ENCODE measurements around the gene COL4A1.

COL4A1 gene

DNA sequence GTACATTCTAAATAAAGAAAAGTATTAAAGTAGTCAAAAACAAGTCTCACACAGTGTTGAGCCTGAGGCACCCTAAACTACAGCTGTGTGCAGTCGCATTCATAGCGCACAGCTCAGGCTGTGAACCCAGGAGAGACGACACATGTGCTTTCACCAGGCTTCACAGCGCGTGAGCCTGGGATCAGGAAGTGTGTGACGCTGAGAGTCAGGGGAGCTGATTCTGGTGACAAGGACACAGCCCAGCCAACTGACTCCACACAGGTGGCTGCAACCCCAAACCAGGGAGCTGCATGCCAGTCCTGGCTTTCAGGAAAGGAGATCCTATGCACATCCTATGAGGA, 41.6 kb downstream of the COL4A1 start:
- Histone ChIP-seq H3K36me3 (ENCODE audit: control insufficient read depth in 2 of 2, insufficient read depth in 2 of 2, low read length in 2 of 2) (no peaks in the 10 kb centered on the region), H3K9me3 (ENCODE audit: control insufficient read depth in 2 of 2, low read length in 2 of 2) (no peaks in the 10 kb centered on the region), H3K27ac (ENCODE audit: low read length) (peak overlapping the region; percentile 2), H3K9ac (ENCODE audit: low read length in 2 of 2) (no peak overlapping the region), H3K27me3 (ENCODE audit: control insufficient read depth in 1 of 2, insufficient read depth in 2 of 2, low read length in 2 of 2) (no peaks in the 10 kb centered on the region), H3K4me1 (ENCODE audit: control insufficient read depth, insufficient read depth, low read length) (peaks cover 59% of the 10 kb centered on the region), H3K4me3 (ENCODE audit: low read length in 2 of 2) (no peak overlapping the region)

DNA sequence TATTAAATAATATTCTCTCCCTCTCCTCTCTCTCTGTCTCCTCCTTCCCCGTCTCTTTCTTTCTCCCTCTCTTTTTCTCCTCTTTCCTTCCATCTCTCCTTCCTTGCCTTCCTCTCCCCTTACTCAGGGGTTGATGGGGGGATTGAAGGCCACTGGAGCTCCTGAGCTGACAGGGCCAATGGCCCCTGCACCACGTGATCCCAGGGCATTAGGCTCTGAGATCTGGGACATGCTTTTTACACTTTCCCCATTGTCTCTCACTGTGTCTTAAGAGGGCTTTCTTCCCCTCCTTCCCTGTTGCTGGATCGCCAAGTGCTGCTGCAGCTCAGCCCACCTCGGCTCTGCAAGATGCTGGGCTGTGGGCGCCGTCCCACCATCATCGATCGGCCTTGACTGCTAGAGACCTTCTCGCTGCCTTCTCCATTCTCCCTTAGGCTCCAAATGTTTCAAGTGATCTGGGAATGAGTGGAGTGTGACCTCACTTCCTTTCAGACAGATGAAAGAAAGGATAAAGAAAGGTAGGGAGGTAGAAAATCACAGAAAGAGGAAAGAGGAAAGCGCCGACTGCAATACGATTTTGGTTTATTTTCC, 42.2 kb downstream of the COL4A1 start:
- Histone ChIP-seq H3K9me3 (ENCODE audit: control insufficient read depth in 2 of 2, low read length in 2 of 2) (no peaks in the 10 kb centered on the region), H3K4me1 (ENCODE audit: control insufficient read depth, insufficient read depth, low read length) (peaks cover 58% of the 10 kb centered on the region), H3K27ac (ENCODE audit: low read length) (peak overlapping the region; percentile 2), H3K4me3 (ENCODE audit: low read length in 2 of 2) (no peak overlapping the region), H3K27me3 (ENCODE audit: control insufficient read depth in 1 of 2, insufficient read depth in 2 of 2, low read length in 2 of 2) (no peaks in the 10 kb centered on the region), H3K36me3 (ENCODE audit: control insufficient read depth in 2 of 2, insufficient read depth in 2 of 2, low read length in 2 of 2) (no peaks in the 10 kb centered on the region), H3K9ac (ENCODE audit: low read length in 2 of 2) (peak overlapping the region in 1 of 2 donors; percentile 24)

DNA sequence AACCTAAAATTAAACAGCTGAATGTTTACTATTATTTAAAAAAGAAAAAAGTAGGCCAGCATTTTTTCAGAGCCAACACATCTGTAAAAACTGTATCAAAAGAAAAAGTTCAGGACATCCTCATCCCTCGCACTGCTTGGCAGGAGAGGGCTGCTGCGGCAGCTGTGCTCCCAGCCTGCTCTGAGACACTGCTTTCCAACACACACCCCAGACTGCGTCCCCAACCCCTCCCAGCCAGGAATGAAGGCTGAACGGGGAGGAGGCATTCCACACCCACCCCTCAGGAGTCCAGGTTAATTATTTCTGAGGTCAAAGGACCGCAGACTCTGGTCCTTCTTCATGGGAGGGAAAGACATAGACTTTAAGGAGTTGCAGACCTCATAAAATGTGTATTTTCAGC, 43.1 kb downstream of the COL4A1 start:
- no peak overlapping the region for H3K9ac ChIP-seq (ENCODE audit: low read length in 2 of 2)
- H3K4me1 ChIP-seq (ENCODE audit: control insufficient read depth, insufficient read depth, low read length) = peaks cover 62% of the 10 kb centered on the region
- no peaks in the 10 kb centered on the region for H3K9me3 ChIP-seq (ENCODE audit: control insufficient read depth in 2 of 2, low read length in 2 of 2)
- H3K27ac ChIP-seq (ENCODE audit: low read length) = peak overlapping the region; percentile 2
- no peaks in the 10 kb centered on the region for H3K27me3 ChIP-seq (ENCODE audit: control insufficient read depth in 1 of 2, insufficient read depth in 2 of 2, low read length in 2 of 2)
- no peak overlapping the region for H3K4me3 ChIP-seq (ENCODE audit: low read length in 2 of 2)
- no peaks in the 10 kb centered on the region for H3K36me3 ChIP-seq (ENCODE audit: control insufficient read depth in 2 of 2, insufficient read depth in 2 of 2, low read length in 2 of 2)

DNA sequence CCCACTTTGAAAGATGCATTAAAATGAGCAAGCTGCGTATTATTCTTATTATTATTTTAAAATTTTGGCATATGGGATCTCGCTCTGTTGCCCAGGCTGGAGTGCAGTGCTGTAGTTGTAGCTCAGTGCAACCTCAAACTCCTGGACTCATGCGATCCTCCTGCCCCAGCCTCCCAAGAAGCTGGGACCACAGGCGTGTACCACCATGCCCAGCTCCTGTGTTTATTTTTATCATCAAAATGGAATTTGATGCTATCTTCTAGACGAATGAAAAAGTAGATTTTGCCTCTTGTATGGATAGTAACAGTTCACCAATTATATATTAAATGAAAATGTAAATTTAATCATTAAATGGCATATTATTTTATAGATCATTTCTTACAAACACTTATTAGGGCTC, 43.6 kb downstream of the COL4A1 start:
- H3K9ac ChIP-seq (ENCODE audit: low read length in 2 of 2) = no peak overlapping the region
- H3K27ac ChIP-seq (ENCODE audit: low read length) = no peak overlapping the region
- H3K9me3 ChIP-seq (ENCODE audit: control insufficient read depth in 2 of 2, low read length in 2 of 2) = no peaks in the 10 kb centered on the region
- peaks cover 58% of the 10 kb centered on the region for H3K4me1 ChIP-seq (ENCODE audit: control insufficient read depth, insufficient read depth, low read length)
- H3K36me3 ChIP-seq (ENCODE audit: control insufficient read depth in 2 of 2, insufficient read depth in 2 of 2, low read length in 2 of 2) = no peaks in the 10 kb centered on the region
- no peak overlapping the region for H3K4me3 ChIP-seq (ENCODE audit: low read length in 2 of 2)
- no peaks in the 10 kb centered on the region for H3K27me3 ChIP-seq (ENCODE audit: control insufficient read depth in 1 of 2, insufficient read depth in 2 of 2, low read length in 2 of 2)

DNA sequence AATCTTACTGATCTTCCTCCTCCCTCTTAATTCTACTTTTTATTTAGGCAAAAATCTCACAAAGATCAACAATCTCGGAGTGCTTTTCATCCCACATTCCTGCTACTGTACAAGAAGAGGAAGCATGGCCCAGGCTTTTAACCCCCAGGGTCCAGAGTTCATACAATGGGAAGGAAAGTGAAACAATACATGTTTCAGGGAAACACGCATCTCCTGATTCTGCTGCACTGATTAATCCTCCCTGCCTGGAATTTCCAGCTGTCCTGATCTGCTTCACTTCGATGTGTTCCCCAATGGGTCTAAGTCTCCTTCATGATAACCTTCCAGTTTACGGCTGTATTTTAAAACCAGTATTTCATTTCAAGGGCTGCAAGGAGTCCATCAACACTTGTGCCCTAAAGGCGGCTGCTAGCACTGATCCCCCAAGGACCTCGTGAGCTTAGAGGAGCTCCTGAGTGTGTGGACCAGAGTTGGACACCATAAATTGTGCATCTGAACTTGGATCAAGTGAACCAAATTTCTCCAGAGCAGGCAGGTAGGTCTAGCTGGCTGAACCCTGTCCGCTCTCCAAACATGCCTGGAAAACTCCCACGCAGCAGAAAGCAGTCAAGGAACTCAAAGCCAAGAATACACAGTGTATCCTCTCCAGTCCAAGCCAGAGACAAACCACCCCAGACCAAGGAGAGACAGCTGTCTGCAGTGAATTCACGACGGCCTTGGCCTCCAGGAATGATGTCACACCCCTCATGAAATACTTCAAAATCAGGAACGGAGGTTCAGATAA, 44.3 kb downstream of the COL4A1 start:
- H3K9me3 ChIP-seq (ENCODE audit: control insufficient read depth in 2 of 2, low read length in 2 of 2) = no peaks in the 10 kb centered on the region
- no peaks in the 10 kb centered on the region for H3K36me3 ChIP-seq (ENCODE audit: control insufficient read depth in 2 of 2, insufficient read depth in 2 of 2, low read length in 2 of 2)
- H3K27ac ChIP-seq (ENCODE audit: low read length) = peak overlapping the region; percentile 67
- H3K9ac ChIP-seq (ENCODE audit: low read length in 2 of 2) = peak overlapping the region in 1 of 2 donors; percentile 36
- H3K4me3 ChIP-seq (ENCODE audit: low read length in 2 of 2) = peak overlapping the region in 1 of 2 donors; percentile 59
- peaks cover 51% of the 10 kb centered on the region for H3K4me1 ChIP-seq (ENCODE audit: control insufficient read depth, insufficient read depth, low read length)
- no peaks in the 10 kb centered on the region for H3K27me3 ChIP-seq (ENCODE audit: control insufficient read depth in 1 of 2, insufficient read depth in 2 of 2, low read length in 2 of 2)

DNA sequence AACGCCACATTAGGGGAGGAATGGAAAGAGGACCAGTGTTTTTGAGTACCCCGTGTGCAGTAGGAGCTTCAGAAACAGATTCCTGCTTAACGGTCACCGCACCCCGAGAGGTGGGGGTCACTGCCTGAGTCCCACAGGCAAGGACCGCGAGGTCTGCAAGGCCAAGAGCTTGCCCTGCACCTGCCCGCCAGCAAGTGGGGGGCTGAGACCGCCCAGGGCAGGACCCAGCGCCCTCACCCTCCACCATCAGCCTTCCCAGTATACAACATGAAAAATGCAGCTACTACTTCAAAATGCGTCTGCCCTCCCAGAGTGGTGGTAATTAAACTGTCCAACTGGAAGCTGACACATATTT, 44.9 kb downstream of the COL4A1 start:
- Histone ChIP-seq H3K9me3 (ENCODE audit: control insufficient read depth in 2 of 2, low read length in 2 of 2) (no peaks in the 10 kb centered on the region), H3K4me1 (ENCODE audit: control insufficient read depth, insufficient read depth, low read length) (peaks cover 48% of the 10 kb centered on the region), H3K9ac (ENCODE audit: low read length in 2 of 2) (no peak overlapping the region), H3K36me3 (ENCODE audit: control insufficient read depth in 2 of 2, insufficient read depth in 2 of 2, low read length in 2 of 2) (no peaks in the 10 kb centered on the region), H3K4me3 (ENCODE audit: low read length in 2 of 2) (no peak overlapping the region), H3K27me3 (ENCODE audit: control insufficient read depth in 1 of 2, insufficient read depth in 2 of 2, low read length in 2 of 2) (no peaks in the 10 kb centered on the region), H3K27ac (ENCODE audit: low read length) (peak overlapping the region; percentile 67)

DNA sequence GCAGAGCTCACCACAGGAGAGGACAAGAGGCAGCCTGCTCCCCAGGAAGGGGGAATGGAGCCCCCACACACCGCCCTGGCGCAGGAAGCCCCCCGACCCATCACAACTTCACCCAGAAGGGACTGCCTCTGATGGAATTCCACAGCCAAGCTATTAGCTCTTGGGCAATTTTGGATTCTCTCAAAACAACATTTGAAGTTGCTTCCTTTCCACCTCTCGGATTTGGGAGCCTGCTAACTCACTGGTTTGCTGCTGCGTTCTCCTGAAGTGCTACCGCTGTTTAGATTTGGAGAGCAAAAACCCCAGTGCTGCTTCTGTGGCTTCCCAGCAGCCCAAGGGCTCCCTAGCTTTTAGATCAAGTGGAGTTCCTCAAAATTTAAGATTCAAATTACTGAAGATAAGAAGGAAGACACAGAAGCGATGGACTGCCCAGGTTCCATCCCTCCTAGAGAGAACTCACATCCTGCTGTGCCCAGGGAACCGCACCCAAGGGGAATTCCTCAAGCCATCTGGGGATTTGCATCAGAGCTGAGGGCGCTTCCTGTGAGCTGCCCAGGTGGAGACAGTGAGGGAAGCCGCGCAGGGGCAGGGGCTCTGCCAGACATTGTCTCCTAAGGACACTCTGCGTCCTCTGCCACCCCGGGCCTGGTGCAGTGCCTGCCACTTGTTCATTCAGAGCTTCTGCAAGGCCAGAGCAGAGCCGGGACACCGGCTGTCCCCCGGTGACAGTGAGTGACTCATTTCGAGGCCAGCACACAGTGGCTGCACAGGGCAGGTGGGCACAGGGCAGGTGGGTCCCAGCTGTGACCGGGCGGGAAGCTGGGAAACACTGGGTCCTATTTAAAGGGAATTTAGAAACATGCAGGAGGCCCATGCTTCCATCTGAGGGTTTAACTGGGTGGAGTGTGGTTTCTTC, 45.5 kb downstream of the COL4A1 start:
- Histone ChIP-seq H3K4me1 (ENCODE audit: control insufficient read depth, insufficient read depth, low read length) (peaks cover 48% of the 10 kb centered on the region), H3K27ac (ENCODE audit: low read length) (peak overlapping the region; percentile 62), H3K9ac (ENCODE audit: low read length in 2 of 2) (no peak overlapping the region), H3K9me3 (ENCODE audit: control insufficient read depth in 2 of 2, low read length in 2 of 2) (no peaks in the 10 kb centered on the region), H3K27me3 (ENCODE audit: control insufficient read depth in 1 of 2, insufficient read depth in 2 of 2, low read length in 2 of 2) (no peaks in the 10 kb centered on the region), H3K4me3 (ENCODE audit: low read length in 2 of 2) (no peak overlapping the region), H3K36me3 (ENCODE audit: control insufficient read depth in 2 of 2, insufficient read depth in 2 of 2, low read length in 2 of 2) (no peaks in the 10 kb centered on the region)

DNA sequence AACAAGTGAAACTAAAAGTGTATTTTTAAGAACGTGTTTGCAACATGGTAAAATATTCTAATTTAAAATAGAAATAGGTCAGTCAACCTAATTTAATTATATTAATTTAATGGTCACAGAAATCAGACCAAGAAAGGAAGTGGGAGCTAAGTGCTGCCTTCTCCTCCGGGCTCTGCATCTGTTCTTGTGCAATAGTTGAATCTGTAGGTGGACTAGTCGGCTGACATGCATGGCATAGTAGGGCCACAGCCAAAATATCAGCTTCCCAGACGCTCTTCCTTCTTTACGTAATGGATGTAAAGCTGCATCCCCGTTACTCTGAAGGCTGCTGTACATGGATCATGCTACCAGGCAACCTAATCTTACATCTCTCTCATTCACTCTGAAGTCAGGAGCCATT, 47.3 kb downstream of the COL4A1 start:
- Histone ChIP-seq H3K27ac (ENCODE audit: low read length) (peak overlapping the region; percentile 3), H3K9ac (ENCODE audit: low read length in 2 of 2) (no peak overlapping the region), H3K4me1 (ENCODE audit: control insufficient read depth, insufficient read depth, low read length) (peaks cover 46% of the 10 kb centered on the region)

DNA sequence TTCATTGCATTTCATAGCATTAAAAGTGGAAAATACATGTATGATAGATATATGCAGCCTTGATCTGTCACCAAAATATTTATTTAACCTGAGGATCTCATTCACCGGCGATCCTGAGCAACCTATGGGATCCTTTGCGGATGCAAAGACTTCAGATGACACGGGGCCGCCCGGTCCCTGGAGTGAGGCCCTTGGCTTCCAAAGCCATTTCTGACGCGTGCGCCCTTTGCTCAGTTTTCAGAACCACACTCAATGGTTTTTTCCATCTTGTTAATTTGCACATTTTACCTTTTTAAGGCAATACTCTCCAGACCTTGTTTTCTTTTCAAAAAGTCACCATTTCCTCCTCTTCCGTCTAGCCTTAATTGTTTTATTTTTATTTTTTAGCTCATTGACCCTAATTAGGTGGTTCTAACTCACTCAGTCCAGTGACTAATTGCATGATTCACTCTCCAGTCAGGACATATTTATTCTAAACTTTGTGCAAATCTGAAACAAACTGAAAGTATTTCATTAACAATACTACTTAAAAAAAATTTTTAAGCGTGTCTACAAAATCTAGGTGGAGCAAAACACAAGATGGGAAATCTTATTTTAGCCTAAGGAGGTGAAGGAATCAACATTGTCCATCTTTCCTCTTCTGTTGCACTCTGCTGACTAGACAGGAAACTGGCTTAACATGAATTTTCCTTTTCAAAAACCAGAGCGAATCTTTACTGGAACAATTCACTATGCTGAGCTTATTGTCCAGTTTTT, 47.9 kb downstream of the COL4A1 start:
- Histone ChIP-seq H3K4me1 (ENCODE audit: control insufficient read depth, insufficient read depth, low read length) (peaks cover 50% of the 10 kb centered on the region), H3K27ac (ENCODE audit: low read length) (peak overlapping the region; percentile 3)

More for the DNA sequence above, 47.3 kb downstream of the COL4A1 start:
- no peaks in the 10 kb centered on the region for H3K9me3 ChIP-seq (ENCODE audit: control insufficient read depth in 2 of 2, low read length in 2 of 2)
- H3K4me3 ChIP-seq (ENCODE audit: low read length in 2 of 2) = no peak overlapping the region
- no peaks in the 10 kb centered on the region for H3K36me3 ChIP-seq (ENCODE audit: control insufficient read depth in 2 of 2, insufficient read depth in 2 of 2, low read length in 2 of 2)
- H3K27me3 ChIP-seq (ENCODE audit: control insufficient read depth in 1 of 2, insufficient read depth in 2 of 2, low read length in 2 of 2) = no peaks in the 10 kb centered on the region

DNA sequence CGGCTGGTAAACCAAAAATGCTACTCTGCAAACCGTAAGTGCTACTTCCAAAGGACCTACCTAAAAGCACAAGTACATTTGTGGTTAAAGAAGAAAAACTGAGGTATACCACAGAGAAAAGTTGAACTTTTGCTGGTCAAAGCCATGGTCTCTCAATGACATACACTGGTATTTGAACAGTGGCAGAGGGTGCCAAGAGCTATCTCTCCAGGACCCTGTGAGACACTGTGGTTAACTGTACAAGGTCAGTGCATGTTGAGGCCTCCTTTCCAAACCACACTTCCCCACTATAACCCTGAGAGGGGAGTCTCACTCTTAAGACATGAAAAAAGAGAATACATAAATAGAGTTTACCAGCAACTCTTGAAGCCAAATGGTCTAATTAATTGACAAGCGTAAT, 49.5 kb downstream of the COL4A1 start:
- no peaks in the 10 kb centered on the region for H3K27me3 ChIP-seq (ENCODE audit: control insufficient read depth in 1 of 2, insufficient read depth in 2 of 2, low read length in 2 of 2)
- no peaks in the 10 kb centered on the region for H3K36me3 ChIP-seq (ENCODE audit: control insufficient read depth in 2 of 2, insufficient read depth in 2 of 2, low read length in 2 of 2)
- H3K27ac ChIP-seq (ENCODE audit: low read length) = peak overlapping the region; percentile 60
- H3K4me1 ChIP-seq (ENCODE audit: control insufficient read depth, insufficient read depth, low read length) = peaks cover 41% of the 10 kb centered on the region
- no peak overlapping the region for H3K9ac ChIP-seq (ENCODE audit: low read length in 2 of 2)
- H3K9me3 ChIP-seq (ENCODE audit: control insufficient read depth in 2 of 2, low read length in 2 of 2) = no peaks in the 10 kb centered on the region
- no peak overlapping the region for H3K4me3 ChIP-seq (ENCODE audit: low read length in 2 of 2)

More for the DNA sequence above, 47.9 kb downstream of the COL4A1 start:
- Histone ChIP-seq H3K9ac (ENCODE audit: low read length in 2 of 2) (no peak overlapping the region), H3K4me3 (ENCODE audit: low read length in 2 of 2) (no peak overlapping the region), H3K27me3 (ENCODE audit: control insufficient read depth in 1 of 2, insufficient read depth in 2 of 2, low read length in 2 of 2) (no peaks in the 10 kb centered on the region), H3K9me3 (ENCODE audit: control insufficient read depth in 2 of 2, low read length in 2 of 2) (no peaks in the 10 kb centered on the region), H3K36me3 (ENCODE audit: control insufficient read depth in 2 of 2, insufficient read depth in 2 of 2, low read length in 2 of 2) (no peaks in the 10 kb centered on the region)
